ENCODE data around the gene ESYT2.
"Not testable (repeated sequence)": the region's sequence is repeated elsewhere in the genome, so short reads cannot be mapped to it uniquely, and the experiment has no call there.

The ESYT2 gene

GRCh38 chr7:158854681-158855081 lies 25.4 kb upstream of the ESYT2 start:
- FAIRE-seq, result no peak

- no peak for FAIRE-seq
Measured at GRCh38 chr7:158850545-158851102, 21.3 kb upstream of the ESYT2 start.

GRCh38 chr7:158849768-158850544 lies 20.6 kb upstream of the ESYT2 start:
- FAIRE-seq, result no peak

GRCh38 chr7:158849442-158849767 lies 20.1 kb upstream of the ESYT2 start:
- FAIRE-seq, result no peak

GRCh38 chr7:158847451-158847866 lies 18.1 kb upstream of the ESYT2 start:
- no peak for FAIRE-seq

- FAIRE-seq, result no peak
Measured at GRCh38 chr7:158846304-158846703, 17.0 kb upstream of the ESYT2 start.

- no peak for FAIRE-seq
Measured at GRCh38 chr7:158843771-158844170, 14.5 kb upstream of the ESYT2 start.

- no peak for FAIRE-seq
Measured at GRCh38 chr7:158842486-158842885, 13.2 kb upstream of the ESYT2 start.

GRCh38 chr7:158840604-158841003 lies 11.3 kb upstream of the ESYT2 start:
- no peak for FAIRE-seq

GRCh38 chr7:158839177-158839576 lies 9.9 kb upstream of the ESYT2 start:
- FAIRE-seq, result not testable (repeated sequence)

- no peak for FAIRE-seq
Measured at GRCh38 chr7:158837790-158838637, 8.7 kb upstream of the ESYT2 start.

- no peak for FAIRE-seq
Measured at GRCh38 chr7:158836692-158837091, 7.4 kb upstream of the ESYT2 start.

GRCh38 chr7:158834878-158835784 lies 5.8 kb upstream of the ESYT2 start:
- FAIRE-seq, result no peak

GRCh38 chr7:158832994-158833393 lies 3.7 kb upstream of the ESYT2 start:
- no peak for FAIRE-seq

GRCh38 chr7:158831738-158832091 lies 2.4 kb upstream of the ESYT2 start:
- no peak for FAIRE-seq

- no peak for FAIRE-seq
Measured at GRCh38 chr7:158830211-158830723, 958 bp upstream of the ESYT2 start.

- FAIRE-seq, result no peak
Measured at GRCh38 chr7:158829021-158829341, 328 bp downstream of the ESYT2 start.

- FAIRE-seq, result no peak
Measured at GRCh38 chr7:158828133-158829020, 932 bp downstream of the ESYT2 start.

- no peak for FAIRE-seq
Measured at GRCh38 chr7:158827411-158828132, 1.7 kb downstream of the ESYT2 start.

GRCh38 chr7:158825628-158826289 lies 3.5 kb downstream of the ESYT2 start:
- FAIRE-seq, result no peak

GRCh38 chr7:158824028-158824427 lies 5.3 kb downstream of the ESYT2 start:
- FAIRE-seq, result no peak

All from islet of Langerhans (tissue), 1 donor.